Mesendoderm (in vitro differentiated cells): ENCODE data around the gene USPL1.

Experiments
- DNase-seq: peaks from one replicate; pipeline ENCODE4 v3.0.0; 2013
- H2AK5ac ChIP-seq: 2 replicates; pipeline ENCODE4 v1.6.1; 2013; ENCODE audit warnings: low read length, inconsistent platforms
- H2BK120ac ChIP-seq: 2 replicates; pipeline ENCODE4 v1.6.1; 2013; ENCODE audit warnings: low read depth, mild to moderate bottlenecking, low read length, moderate library complexity, mixed read lengths
- H2BK15ac ChIP-seq: replicated peaks from 2 replicates; pipeline ENCODE4 v1.6.1; 2013; ENCODE audit warnings: low read depth, mild to moderate bottlenecking, moderate library complexity
- H2BK5ac ChIP-seq: 2 replicates; pipeline ENCODE4 v1.6.1; 2013; ENCODE audit warnings: low read length, inconsistent platforms
- H3K18ac ChIP-seq: 2 replicates; pipeline ENCODE4 v1.6.1; 2013; ENCODE audit warnings: mild to moderate bottlenecking, low read length, mixed read lengths
- H3K23ac ChIP-seq: one replicate; pipeline ENCODE4 v1.6.1; 2013; ENCODE audit warnings: low read length
- H3K27ac ChIP-seq: 2 replicates; pipeline ENCODE4 v1.5.1; 2013; ENCODE audit warnings: low read depth, mild to moderate bottlenecking, inconsistent platforms, low read length, moderate library complexity
- H3K27me3 ChIP-seq: 2 replicates; pipeline ENCODE4 v1.6.1; 2013; ENCODE audit warnings: low read length, control low read depth, mild to moderate bottlenecking, inconsistent platforms; ENCODE audit not compliant: insufficient read depth, poor library complexity
- H3K36me3 ChIP-seq: 2 replicates; pipeline ENCODE4 v1.6.1; 2013; ENCODE audit warnings: low read length, inconsistent platforms; ENCODE audit not compliant: control insufficient read depth, insufficient read depth
- H3K4ac ChIP-seq: one replicate; pipeline ENCODE4 v1.6.1; 2013; ENCODE audit warnings: low read depth, mild to moderate bottlenecking, low read length, moderate library complexity
- H3K4me1 ChIP-seq: 2 replicates; pipeline ENCODE4 v1.6.1; 2013; ENCODE audit warnings: low read depth, low read length, inconsistent platforms; ENCODE audit not compliant: control insufficient read depth
- H3K4me2 ChIP-seq: 2 replicates; pipeline ENCODE4 v1.6.1; 2013; ENCODE audit warnings: low read length
- H3K4me3 ChIP-seq: 2 replicates; pipeline ENCODE4 v1.5.1; 2013; ENCODE audit warnings: mild to moderate bottlenecking, low read length
- H3K56ac ChIP-seq: one replicate; pipeline ENCODE4 v1.6.1; 2013; ENCODE audit warnings: low read length
- H3K79me1 ChIP-seq: 2 replicates; pipeline ENCODE4 v1.6.1; 2013; ENCODE audit warnings: low read length, inconsistent platforms
- H3K79me2 ChIP-seq: 2 replicates; pipeline ENCODE4 v1.6.1; 2013; ENCODE audit warnings: mild to moderate bottlenecking, low read length; ENCODE audit not compliant: control insufficient read depth, insufficient read depth
- H3K9ac ChIP-seq: 2 replicates; pipeline ENCODE4 v1.6.1; 2013; ENCODE audit warnings: low read length, inconsistent platforms
- H4K5ac ChIP-seq: one replicate; pipeline ENCODE4 v1.6.1; 2013; ENCODE audit warnings: low read length
- H4K8ac ChIP-seq: one replicate; pipeline ENCODE4 v1.6.1; 2013; ENCODE audit warnings: low read depth, mild to moderate bottlenecking, control low read depth, low read length, moderate library complexity
- WGBS: extraction: QIAGEN DNeasy Blood & Tissue Kit; methylation state at CpG from one replicate; pipeline ENCODE4 v1.1.7; 2013; ENCODE audit warnings: low lambda C conversion rate, missing lambda C conversion rate; ENCODE audit not compliant: insufficient coverage; ENCODE audit errors: extremely low coverage; 5-methylcytosine and 5-hydroxymethylcytosine counted together

Gene USPL1

DNA sequence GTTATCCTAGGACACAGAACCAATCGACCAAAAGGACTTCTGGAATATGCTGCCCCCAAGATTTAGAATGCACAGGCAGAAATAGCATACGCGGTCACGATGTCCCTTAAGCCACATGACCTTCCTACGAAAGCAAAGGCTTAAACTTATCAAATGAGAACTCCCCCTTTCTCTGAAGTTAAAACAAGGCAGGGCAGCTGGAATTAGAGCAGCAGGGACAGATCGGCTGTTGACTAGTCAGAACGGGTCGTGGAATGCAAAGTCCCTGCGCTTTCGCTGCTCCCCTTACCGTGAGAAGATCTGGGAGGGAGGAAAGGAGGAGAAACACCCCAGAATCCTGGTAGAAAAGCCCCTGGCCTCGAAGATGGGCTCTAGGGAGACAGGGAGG lies 799 bp upstream of the USPL1 start:
- H3K4ac ChIP-seq = peak overlapping the region; percentile 64
- no peaks in the 10 kb centered on the region for H3K36me3 ChIP-seq
- peak overlapping the region; percentile 18 for H3K4me3 ChIP-seq
- WGBS = no CpG with 5 or more reads among the region's 12 CpGs
- H3K79me1 ChIP-seq = peaks cover 6% of the 10 kb centered on the region
- peak overlapping the region; percentile 12 for H3K4me2 ChIP-seq
- H3K27ac ChIP-seq = peak overlapping the region; percentile 99
- H3K23ac ChIP-seq = no peak overlapping the region
- no peaks in the 10 kb centered on the region for H3K27me3 ChIP-seq
- H2AK5ac ChIP-seq = no peak overlapping the region
- H3K18ac ChIP-seq = peak overlapping the region; percentile 82
- peak overlapping the region; percentile 81 for H3K56ac ChIP-seq
- DNase-seq = peak; percentile 95
- peaks cover 34% of the 10 kb centered on the region for H3K79me2 ChIP-seq
- no peak overlapping the region for H4K5ac ChIP-seq
- H3K9ac ChIP-seq = peak overlapping the region; percentile 75
- H4K8ac ChIP-seq = no peak overlapping the region
- H3K4me1 ChIP-seq = peaks cover 4% of the 10 kb centered on the region
- H2BK5ac ChIP-seq = peak overlapping the region; percentile 12
- peak overlapping the region; percentile 17 for H2BK120ac ChIP-seq
- H2BK15ac ChIP-seq = no peak overlapping the region

DNA sequence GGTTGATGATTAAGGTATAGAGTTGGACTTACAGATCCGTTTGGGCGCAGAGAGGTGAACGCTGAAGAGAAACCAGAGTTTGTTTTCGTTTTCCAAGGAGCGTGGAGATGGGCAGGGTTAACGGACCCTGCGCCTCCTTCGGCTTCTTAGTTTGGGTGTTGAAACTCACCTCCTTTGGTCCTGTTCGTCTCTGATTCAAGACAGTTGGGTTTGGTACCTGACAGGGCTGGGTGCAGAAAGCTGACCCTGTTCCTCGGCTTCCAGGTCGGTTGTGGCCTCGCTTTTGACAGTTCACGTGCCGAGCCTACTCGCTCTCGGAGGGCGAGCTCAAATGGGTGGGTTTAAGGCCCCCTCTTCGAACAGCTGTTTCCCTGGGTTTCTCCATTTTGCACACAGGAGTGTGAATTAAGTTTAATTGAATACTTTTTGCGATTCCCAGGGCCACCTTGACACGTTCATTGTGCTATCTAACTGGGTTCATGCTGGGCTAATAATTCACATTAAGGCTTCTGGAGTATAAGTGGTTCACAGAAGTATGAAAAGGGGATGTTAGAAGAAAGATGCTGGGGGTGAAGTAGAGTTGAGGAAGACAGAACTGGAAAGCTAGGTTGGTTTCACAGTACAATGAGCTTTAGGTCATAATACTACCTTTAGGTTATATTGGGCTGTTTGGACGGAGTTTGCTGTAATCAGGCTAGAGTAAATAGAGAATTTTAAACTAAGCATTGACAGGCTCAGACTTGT lies 638 bp downstream of the USPL1 start:
- Histone ChIP-seq H2BK15ac (no peak overlapping the region), H4K8ac (no peak overlapping the region), H3K18ac (no peak overlapping the region), H3K36me3 (no peaks in the 10 kb centered on the region), H3K23ac (peak overlapping the region; percentile 87), H3K4me3 (peak overlapping the region; percentile 76), H3K56ac (peak overlapping the region; percentile 95), H3K27ac (peak overlapping the region; percentile 18), H2BK5ac (no peak overlapping the region), H3K79me2 (peaks cover 39% of the 10 kb centered on the region), H3K4ac (no peak overlapping the region), H4K5ac (no peak overlapping the region), H3K4me1 (peaks cover 4% of the 10 kb centered on the region), H3K79me1 (peaks cover 11% of the 10 kb centered on the region), H2BK120ac (no peak overlapping the region), H3K27me3 (no peaks in the 10 kb centered on the region), H3K9ac (peak overlapping the region; percentile 93), H3K4me2 (peak overlapping the region; percentile 93), H2AK5ac (no peak overlapping the region)
- WGBS = no CpG with 5 or more reads among the region's 21 CpGs
- DNase-seq = no peak

DNA sequence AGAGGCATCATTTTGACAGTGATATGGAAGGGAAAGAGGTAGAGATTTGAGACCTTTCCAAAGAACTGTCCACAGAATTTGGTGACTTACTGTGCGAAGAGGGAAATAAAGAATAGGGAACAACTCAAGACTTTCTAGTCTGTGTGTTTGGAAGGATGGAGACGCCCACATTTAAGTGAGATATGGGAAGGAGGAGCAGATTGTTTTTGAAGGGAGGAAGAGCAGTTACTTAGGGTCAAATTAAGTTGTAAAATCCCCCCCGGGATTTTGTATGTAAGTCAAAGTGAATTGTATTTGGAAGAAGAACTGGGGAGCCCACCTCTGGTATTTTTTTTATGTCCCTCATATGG lies 1.2 kb downstream of the USPL1 start:
- H4K8ac ChIP-seq = no peak overlapping the region
- no peak overlapping the region for H3K27ac ChIP-seq
- no peak overlapping the region for H2BK120ac ChIP-seq
- no peak overlapping the region for H2BK5ac ChIP-seq
- peaks cover 14% of the 10 kb centered on the region for H3K79me1 ChIP-seq
- H2BK15ac ChIP-seq = no peak overlapping the region
- H2AK5ac ChIP-seq = no peak overlapping the region
- H3K9ac ChIP-seq = peak overlapping the region; percentile 93
- no peak overlapping the region for H3K23ac ChIP-seq
- no peak for DNase-seq
- peaks cover 42% of the 10 kb centered on the region for H3K79me2 ChIP-seq
- H3K4me2 ChIP-seq = peak overlapping the region; percentile 93
- peak overlapping the region; percentile 95 for H3K56ac ChIP-seq
- H3K27me3 ChIP-seq = no peaks in the 10 kb centered on the region
- H3K4me3 ChIP-seq = peak overlapping the region; percentile 76
- no peaks in the 10 kb centered on the region for H3K36me3 ChIP-seq
- peaks cover 4% of the 10 kb centered on the region for H3K4me1 ChIP-seq
- no peak overlapping the region for H3K18ac ChIP-seq
- H4K5ac ChIP-seq = no peak overlapping the region
- WGBS = no CpG with 5 or more reads among the region's 3 CpGs
- no peak overlapping the region for H3K4ac ChIP-seq

DNA sequence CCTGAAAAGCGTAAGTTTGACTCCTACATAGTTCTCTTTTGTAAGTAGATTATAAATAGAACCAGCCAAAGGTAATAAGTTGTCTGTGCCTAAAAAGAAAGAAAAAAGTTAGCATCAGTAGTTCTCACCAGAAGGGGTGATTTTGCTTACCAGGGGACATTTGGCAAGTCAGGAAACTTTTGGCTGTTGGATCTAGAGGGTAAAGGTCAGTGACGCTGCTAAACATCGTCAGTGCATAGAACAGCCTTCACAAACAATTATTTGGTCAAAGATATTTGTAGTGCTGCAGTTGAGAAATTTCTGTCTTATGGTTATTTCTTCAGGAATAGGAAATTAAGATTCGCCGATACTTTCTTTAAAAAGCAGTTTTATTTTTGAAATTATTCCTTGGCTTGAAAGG lies 2.0 kb downstream of the USPL1 start:
- H3K4ac ChIP-seq = no peak overlapping the region
- no peaks in the 10 kb centered on the region for H3K36me3 ChIP-seq
- H3K18ac ChIP-seq = no peak overlapping the region
- H3K4me1 ChIP-seq = peaks cover 4% of the 10 kb centered on the region
- peaks cover 42% of the 10 kb centered on the region for H3K79me2 ChIP-seq
- H3K9ac ChIP-seq = peak overlapping the region; percentile 20
- H3K23ac ChIP-seq = no peak overlapping the region
- H2BK5ac ChIP-seq = no peak overlapping the region
- no CpG with 5 or more reads among the region's 5 CpGs for WGBS
- no peak overlapping the region for H3K4me2 ChIP-seq
- H3K56ac ChIP-seq = no peak overlapping the region
- no peak overlapping the region for H4K8ac ChIP-seq
- no peak overlapping the region for H2BK15ac ChIP-seq
- H3K27ac ChIP-seq = no peak overlapping the region
- H4K5ac ChIP-seq = no peak overlapping the region
- DNase-seq = no peak
- H3K27me3 ChIP-seq = no peaks in the 10 kb centered on the region
- no peak overlapping the region for H2AK5ac ChIP-seq
- H3K4me3 ChIP-seq = no peak overlapping the region
- H2BK120ac ChIP-seq = no peak overlapping the region
- peaks cover 16% of the 10 kb centered on the region for H3K79me1 ChIP-seq

DNA sequence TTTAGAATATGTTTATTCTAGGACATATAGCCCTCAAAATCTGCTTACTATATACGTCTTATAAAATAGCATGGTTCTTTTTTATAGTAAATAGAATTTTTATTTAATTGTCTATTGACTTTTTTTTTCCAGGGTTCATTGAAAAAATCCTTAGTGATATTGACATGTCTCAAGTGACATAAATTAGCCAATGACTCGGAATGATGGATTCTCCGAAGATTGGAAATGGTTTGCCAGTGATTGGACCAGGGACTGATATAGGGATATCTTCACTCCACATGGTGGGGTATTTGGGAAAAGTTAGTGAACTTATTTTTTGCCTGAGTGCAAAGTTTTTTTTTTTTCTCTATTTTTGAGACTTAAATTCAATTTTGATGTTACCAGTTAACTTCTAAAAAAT lies 3.2 kb downstream of the USPL1 start:
- no CpG with 5 or more reads among the region's 3 CpGs for WGBS
- H2AK5ac ChIP-seq = no peak overlapping the region

DNA sequence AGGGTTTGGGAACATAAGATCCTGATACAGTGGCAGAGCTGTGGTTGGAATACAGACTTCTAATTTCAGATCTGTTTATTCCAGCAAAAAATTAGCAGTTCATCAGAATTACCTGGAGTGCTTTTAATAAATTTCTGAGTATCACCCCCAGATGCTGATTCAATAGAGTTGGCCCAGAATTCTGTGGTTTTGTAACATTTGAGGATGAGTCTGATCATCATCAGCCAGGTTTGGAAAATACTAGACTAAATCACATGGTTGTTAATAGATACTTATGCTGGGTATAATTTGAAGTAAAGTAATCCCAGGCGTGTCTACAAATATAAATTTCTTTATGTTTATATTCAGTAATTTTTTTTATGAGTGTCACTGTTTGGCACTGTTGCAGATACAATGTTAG lies 4.8 kb downstream of the USPL1 start:
- Histone ChIP-seq H3K4me2 (no peak overlapping the region), H4K8ac (no peak overlapping the region), H3K79me1 (peaks cover 16% of the 10 kb centered on the region), H3K23ac (no peak overlapping the region), H2AK5ac (no peak overlapping the region), H2BK15ac (no peak overlapping the region), H3K79me2 (peaks cover 36% of the 10 kb centered on the region), H3K27me3 (no peaks in the 10 kb centered on the region), H3K4me1 (peaks cover 4% of the 10 kb centered on the region), H3K4ac (no peak overlapping the region), H3K36me3 (no peaks in the 10 kb centered on the region), H3K4me3 (no peak overlapping the region), H3K27ac (no peak overlapping the region), H4K5ac (no peak overlapping the region), H3K18ac (no peak overlapping the region), H2BK120ac (no peak overlapping the region), H3K9ac (no peak overlapping the region), H2BK5ac (no peak overlapping the region), H3K56ac (no peak overlapping the region)
- WGBS = no CpG with 5 or more reads among the region's 1 CpG
- no peak for DNase-seq

More for the DNA sequence above, 3.2 kb downstream of the USPL1 start:
- H3K56ac ChIP-seq = no peak overlapping the region
- H3K18ac ChIP-seq = no peak overlapping the region
- no peak overlapping the region for H3K4ac ChIP-seq
- H3K23ac ChIP-seq = no peak overlapping the region
- H3K27me3 ChIP-seq = no peaks in the 10 kb centered on the region
- H3K79me2 ChIP-seq = peaks cover 36% of the 10 kb centered on the region
- H3K36me3 ChIP-seq = no peaks in the 10 kb centered on the region
- H2BK15ac ChIP-seq = no peak overlapping the region
- H3K4me1 ChIP-seq = peaks cover 4% of the 10 kb centered on the region
- H3K9ac ChIP-seq = no peak overlapping the region
- no peak overlapping the region for H4K8ac ChIP-seq
- H4K5ac ChIP-seq = no peak overlapping the region
- no peak overlapping the region for H3K4me3 ChIP-seq
- no peak overlapping the region for H2BK5ac ChIP-seq
- no peak overlapping the region for H3K4me2 ChIP-seq
- no peak overlapping the region for H2BK120ac ChIP-seq
- DNase-seq = no peak
- peaks cover 16% of the 10 kb centered on the region for H3K79me1 ChIP-seq
- H3K27ac ChIP-seq = no peak overlapping the region
